ENCODE results near the gene OR56A3. TPM values are rescaled to one million over a fixed set of nuclear protein-coding genes. Genes with fewer than 3 reads are reported as not detected.

The OR56A3 gene
- total RNA-seq, 2 donors from 2014 or later: not detected

GRCh38 chr11:5932671-5933070, 9.4 kb upstream of the OR56A3 start:
- no peaks in the 10 kb centered on the region for H3K36me3 ChIP-seq (ENCODE audit: control insufficient read depth, insufficient read depth, low read length)
- no peak overlapping the region for H3K9ac ChIP-seq (ENCODE audit: extremely low read depth, low read length, poor library complexity, severe bottlenecking)
- DNase-seq: no peak
- H3K27ac Mint-ChIP-seq: no peak overlapping the region
- peaks cover 46% of the 10 kb centered on the region for H3K9me3 Mint-ChIP-seq
- no peak for TF ChIP-seq CTCF (conservative IDR thresholded peaks at IDR 0.05)
- WGBS, 2 experiments (ENCODE audit: insufficient coverage in 1 of 2, insufficient read length in 1 of 2): 92 to 93% methylated on average over 2 to 11 of the region's 11 CpGs
- H3K27me3 ChIP-seq (ENCODE audit: control insufficient read depth, insufficient read depth, low read length, poor library complexity, severe bottlenecking): no peaks in the 10 kb centered on the region
- no peak overlapping the region for H3K4me3 ChIP-seq (ENCODE audit: low read length)
- no peaks in the 10 kb centered on the region for H3K4me1 Mint-ChIP-seq
- H3K27me3 Mint-ChIP-seq (ENCODE audit: insufficient read depth): no peaks in the 10 kb centered on the region
- no peaks in the 10 kb centered on the region for H3K9me3 ChIP-seq (ENCODE audit: control insufficient read depth, low read length)
- H3K4me1 ChIP-seq (ENCODE audit: control insufficient read depth, insufficient read depth, low read length): no peaks in the 10 kb centered on the region
- H3K36me3 Mint-ChIP-seq (ENCODE audit: low read depth): no peaks in the 10 kb centered on the region
- no peak overlapping the region for H3K4me3 Mint-ChIP-seq
- no peak overlapping the region for H3K27ac ChIP-seq (ENCODE audit: low read depth, low read length)

GRCh38 chr11:5933116-5933515, 8.9 kb upstream of the OR56A3 start:
- Histone ChIP-seq H3K9ac (ENCODE audit: extremely low read depth, low read length, poor library complexity, severe bottlenecking) (no peak overlapping the region), H3K27me3 (ENCODE audit: control insufficient read depth, insufficient read depth, low read length, poor library complexity, severe bottlenecking) (no peaks in the 10 kb centered on the region), H3K36me3 (ENCODE audit: control insufficient read depth, insufficient read depth, low read length) (no peaks in the 10 kb centered on the region), H3K27ac (ENCODE audit: low read depth, low read length) (no peak overlapping the region), H3K4me1 (ENCODE audit: control insufficient read depth, insufficient read depth, low read length) (no peaks in the 10 kb centered on the region), H3K9me3 (ENCODE audit: control insufficient read depth, low read length) (no peaks in the 10 kb centered on the region), H3K4me3 (ENCODE audit: low read length) (no peak overlapping the region)
- Mint-ChIP-seq H3K9me3 (peaks cover 49% of the 10 kb centered on the region), H3K27me3 (ENCODE audit: insufficient read depth) (no peaks in the 10 kb centered on the region), H3K27ac (no peak overlapping the region), H3K36me3 (ENCODE audit: low read depth) (no peaks in the 10 kb centered on the region), H3K4me1 (no peaks in the 10 kb centered on the region), H3K4me3 (no peak overlapping the region)
- DNase-seq: no peak
- WGBS, 2 experiments (ENCODE audit: insufficient coverage in 1 of 2, insufficient read length in 1 of 2): 96 to 98% methylated on average over 8 to 10 of the region's 10 CpGs
- TF ChIP-seq CTCF (conservative IDR thresholded peaks at IDR 0.05): no peak

- no peak overlapping the region for H3K4me3 Mint-ChIP-seq
- no peak overlapping the region for H3K27ac Mint-ChIP-seq
- Histone ChIP-seq H3K27me3 (ENCODE audit: control insufficient read depth, insufficient read depth, low read length, poor library complexity, severe bottlenecking) (no peaks in the 10 kb centered on the region), H3K4me3 (ENCODE audit: low read length) (no peak overlapping the region), H3K4me1 (ENCODE audit: control insufficient read depth, insufficient read depth, low read length) (no peaks in the 10 kb centered on the region), H3K27ac (ENCODE audit: low read depth, low read length) (no peak overlapping the region), H3K9ac (ENCODE audit: extremely low read depth, low read length, poor library complexity, severe bottlenecking) (no peak overlapping the region), H3K9me3 (ENCODE audit: control insufficient read depth, low read length) (no peaks in the 10 kb centered on the region), H3K36me3 (ENCODE audit: control insufficient read depth, insufficient read depth, low read length) (no peaks in the 10 kb centered on the region)
- H3K36me3 Mint-ChIP-seq (ENCODE audit: low read depth): no peaks in the 10 kb centered on the region
- peaks cover 22% of the 10 kb centered on the region for H3K9me3 Mint-ChIP-seq
- no peaks in the 10 kb centered on the region for H3K27me3 Mint-ChIP-seq (ENCODE audit: insufficient read depth)
- no peaks in the 10 kb centered on the region for H3K4me1 Mint-ChIP-seq
- WGBS, 2 experiments (ENCODE audit: insufficient coverage in 1 of 2, insufficient read length in 1 of 2): 91 to 93% methylated on average over 27 to 39 of the region's 39 CpGs
- DNase-seq: no peak
- no peak for TF ChIP-seq CTCF (conservative IDR thresholded peaks at IDR 0.05)
Observed at GRCh38 chr11:5937868-5938602, 4.0 kb upstream of the OR56A3 start.

Data from endodermal cell (in vitro differentiated cells).